ENCODE data around the gene PIM1. TPM values are rescaled to one million over a fixed set of nuclear protein-coding genes. Genes with fewer than 3 reads are reported as not detected.
"Not testable (repeated sequence)": the region's sequence is repeated elsewhere in the genome, so short reads cannot be mapped to it uniquely, and the experiment has no call there.

The PIM1 gene
- total RNA-seq, 2 donors from 2014 or later = 7.3 to 10.6 TPM

GRCh38 chr6:37177077-37177934 is 7.4 kb downstream of the PIM1 start:
- Histone ChIP-seq H3K27ac (no peak overlapping the region), H3K4me3 (no peak overlapping the region), H3K36me3 (replicated peaks in 1 of 2; ENCODE audit: insufficient read depth in 1 of 2, low read depth in 2 of 2) (peaks cover 9 to 12% of the 10 kb centered on the region in 2 donors), H3K4me1 (peaks cover 12% of the 10 kb centered on the region), H3K27me3 (no peaks in the 10 kb centered on the region), H3K9me3 (no peaks in the 10 kb centered on the region)
- no peak for TF ChIP-seq POLR2A (IDR thresholded peaks at IDR 0.05)
- no peak for TF ChIP-seq CTCF (IDR thresholded peaks at IDR 0.05)
- intact Hi-C loops (cut with DNase I) = loop anchor here (10.0 kb wide), 1 partner anchor 413 kb away; no protein-coding TSS in a partner anchor
- 48 to 52% methylated on average over 10 of the region's 10 CpGs for WGBS, 2 donors
- ATAC-seq (no peak), DNase-seq (peak in 1 of 4 donors; percentile 35)

- no peak overlapping the region for H3K27ac ChIP-seq
- peaks cover 8% of the 10 kb centered on the region for H3K4me1 ChIP-seq
- 82 to 85% methylated on average over 8 of the region's 8 CpGs for WGBS, 2 donors
- H3K27me3 ChIP-seq = no peaks in the 10 kb centered on the region
- no peak for TF ChIP-seq POLR2A (IDR thresholded peaks at IDR 0.05)
- TF ChIP-seq CTCF (IDR thresholded peaks at IDR 0.05) = no peak
- DNase-seq (no peak), ATAC-seq (no peak)
- peaks cover 7 to 10% of the 10 kb centered on the region in 2 donors for H3K36me3 ChIP-seq (replicated peaks in 1 of 2; ENCODE audit: insufficient read depth in 1 of 2, low read depth in 2 of 2)
- H3K9me3 ChIP-seq = no peaks in the 10 kb centered on the region
- intact Hi-C loops (cut with DNase I) = loop anchor here (10.0 kb wide), 1 partner anchor 413 kb away; no protein-coding TSS in a partner anchor
- H3K4me3 ChIP-seq = no peak overlapping the region
These were observed 8.1 kb downstream of the PIM1 start for GRCh38 chr6:37177935-37178517.

- WGBS, 2 donors = 84 to 89% methylated on average over 2 of the region's 2 CpGs
- intact Hi-C loops (cut with DNase I) = no loop called here
- Histone ChIP-seq H3K4me1 (peaks cover 4% of the 10 kb centered on the region), H3K27me3 (no peaks in the 10 kb centered on the region), H3K36me3 (replicated peaks in 1 of 2; ENCODE audit: insufficient read depth in 1 of 2, low read depth in 2 of 2) (no peaks in the 10 kb centered on the region), H3K9me3 (no peaks in the 10 kb centered on the region), H3K27ac (no peak overlapping the region), H3K4me3 (no peak overlapping the region)
- no peak for ATAC-seq
- TF ChIP-seq POLR2A (IDR thresholded peaks at IDR 0.05) (no peak), CTCF (IDR thresholded peaks at IDR 0.05) (no peak)
- DNase-seq = no peak
These were observed 10.1 kb downstream of the PIM1 start for GRCh38 chr6:37180075-37180474.

GRCh38 chr6:37180610-37181009 is 10.7 kb downstream of the PIM1 start:
- 89 to 96% methylated on average over 4 of the region's 4 CpGs for WGBS, 2 donors
- H3K4me3 ChIP-seq = not testable (repeated sequence)

GRCh38 chr6:37182736-37183590 is 13.0 kb downstream of the PIM1 start:
- intact Hi-C loops (cut with DNase I) = no loop called here
- Histone ChIP-seq H3K27me3 (no peaks in the 10 kb centered on the region), H3K27ac (peak overlapping the region in 2 of 4 donors; percentile 17 to 43), H3K4me3 (no peak overlapping the region), H3K36me3 (replicated peaks in 1 of 2; ENCODE audit: insufficient read depth in 1 of 2, low read depth in 2 of 2) (no peaks in the 10 kb centered on the region), H3K9me3 (no peaks in the 10 kb centered on the region), H3K4me1 (peaks cover 4% of the 10 kb centered on the region)
- 67 to 71% methylated on average over 8 of the region's 8 CpGs for WGBS, 2 donors
- TF ChIP-seq POLR2A (IDR thresholded peaks at IDR 0.05) (no peak), CTCF (IDR thresholded peaks at IDR 0.05) (no peak)
- no peak for ATAC-seq
- DNase-seq = peak in 2 of 4 donors; percentile 9 to 71

More at GRCh38 chr6:37180610-37181009, 10.7 kb downstream of the PIM1 start:
- H3K27me3 ChIP-seq; ATAC-seq; H3K27ac ChIP-seq; H3K36me3 ChIP-seq (replicated peaks in 1 of 2; ENCODE audit: insufficient read depth in 1 of 2, low read depth in 2 of 2); intact Hi-C loops (cut with DNase I); H3K9me3 ChIP-seq; H3K4me1 ChIP-seq; DNase-seq: not testable (repeated sequence)

GRCh38 chr6:37185949-37186720 is 16.2 kb downstream of the PIM1 start:
- H3K27me3 ChIP-seq; H3K9me3 ChIP-seq; intact Hi-C loops (cut with DNase I); H3K27ac ChIP-seq; ATAC-seq; DNase-seq; H3K4me1 ChIP-seq; H3K4me3 ChIP-seq; H3K36me3 ChIP-seq (replicated peaks in 1 of 2; ENCODE audit: insufficient read depth in 1 of 2, low read depth in 2 of 2): not testable (repeated sequence)
- WGBS, 2 donors = 75 to 79% methylated on average over 6 of the region's 6 CpGs

Measured in body of pancreas (tissue), 4 donors.